Astrocyte (in vitro differentiated cells and primary cell): ENCODE measurements around the gene CHST5.

Experiments used
- EZH2 ChIP-seq: IDR thresholded peaks from 2 replicates; pipeline ENCODE4 v1.6.1; 2012; ENCODE audit warnings: mild to moderate bottlenecking, low read length, inconsistent platforms; ENCODE audit not compliant: insufficient read depth
- TF ChIP-seq, protein P1 (sequence below): IDR thresholded peaks from 2 replicates; pipeline ENCODE4 v1.5.1; 2011; ENCODE audit warnings: low read depth, mild to moderate bottlenecking, inconsistent platforms, low read length, moderate library complexity; ENCODE audit not compliant: insufficient read depth

DNA sequence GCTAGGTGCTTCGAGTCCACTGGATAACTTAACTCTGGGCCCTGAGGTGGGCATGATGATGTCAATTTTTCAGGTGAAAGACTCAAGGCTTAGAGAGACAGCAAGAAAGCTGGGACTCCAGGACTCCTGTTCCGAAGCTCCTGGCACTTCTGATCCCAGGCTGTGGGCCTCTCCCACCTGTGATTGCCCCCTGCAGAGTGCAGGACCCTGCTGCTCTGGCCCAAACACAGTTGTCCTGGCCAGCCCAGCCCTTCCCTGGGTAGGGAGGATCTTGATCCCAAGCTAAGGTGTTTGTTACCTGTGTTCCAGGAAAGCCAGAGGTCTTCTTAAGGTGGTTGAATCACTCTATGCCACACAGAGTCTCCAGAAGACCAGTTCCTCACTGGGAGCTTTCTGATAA is 3.1 kb downstream of the CHST5 start:
- TF ChIP-seq, protein P1, sequence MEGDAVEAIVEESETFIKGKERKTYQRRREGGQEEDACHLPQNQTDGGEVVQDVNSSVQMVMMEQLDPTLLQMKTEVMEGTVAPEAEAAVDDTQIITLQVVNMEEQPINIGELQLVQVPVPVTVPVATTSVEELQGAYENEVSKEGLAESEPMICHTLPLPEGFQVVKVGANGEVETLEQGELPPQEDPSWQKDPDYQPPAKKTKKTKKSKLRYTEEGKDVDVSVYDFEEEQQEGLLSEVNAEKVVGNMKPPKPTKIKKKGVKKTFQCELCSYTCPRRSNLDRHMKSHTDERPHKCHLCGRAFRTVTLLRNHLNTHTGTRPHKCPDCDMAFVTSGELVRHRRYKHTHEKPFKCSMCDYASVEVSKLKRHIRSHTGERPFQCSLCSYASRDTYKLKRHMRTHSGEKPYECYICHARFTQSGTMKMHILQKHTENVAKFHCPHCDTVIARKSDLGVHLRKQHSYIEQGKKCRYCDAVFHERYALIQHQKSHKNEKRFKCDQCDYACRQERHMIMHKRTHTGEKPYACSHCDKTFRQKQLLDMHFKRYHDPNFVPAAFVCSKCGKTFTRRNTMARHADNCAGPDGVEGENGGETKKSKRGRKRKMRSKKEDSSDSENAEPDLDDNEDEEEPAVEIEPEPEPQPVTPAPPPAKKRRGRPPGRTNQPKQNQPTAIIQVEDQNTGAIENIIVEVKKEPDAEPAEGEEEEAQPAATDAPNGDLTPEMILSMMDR, result no peak
- no peak for TF ChIP-seq EZH2
